ENCODE data around the gene FFAR3.

The FFAR3 gene

DNA sequence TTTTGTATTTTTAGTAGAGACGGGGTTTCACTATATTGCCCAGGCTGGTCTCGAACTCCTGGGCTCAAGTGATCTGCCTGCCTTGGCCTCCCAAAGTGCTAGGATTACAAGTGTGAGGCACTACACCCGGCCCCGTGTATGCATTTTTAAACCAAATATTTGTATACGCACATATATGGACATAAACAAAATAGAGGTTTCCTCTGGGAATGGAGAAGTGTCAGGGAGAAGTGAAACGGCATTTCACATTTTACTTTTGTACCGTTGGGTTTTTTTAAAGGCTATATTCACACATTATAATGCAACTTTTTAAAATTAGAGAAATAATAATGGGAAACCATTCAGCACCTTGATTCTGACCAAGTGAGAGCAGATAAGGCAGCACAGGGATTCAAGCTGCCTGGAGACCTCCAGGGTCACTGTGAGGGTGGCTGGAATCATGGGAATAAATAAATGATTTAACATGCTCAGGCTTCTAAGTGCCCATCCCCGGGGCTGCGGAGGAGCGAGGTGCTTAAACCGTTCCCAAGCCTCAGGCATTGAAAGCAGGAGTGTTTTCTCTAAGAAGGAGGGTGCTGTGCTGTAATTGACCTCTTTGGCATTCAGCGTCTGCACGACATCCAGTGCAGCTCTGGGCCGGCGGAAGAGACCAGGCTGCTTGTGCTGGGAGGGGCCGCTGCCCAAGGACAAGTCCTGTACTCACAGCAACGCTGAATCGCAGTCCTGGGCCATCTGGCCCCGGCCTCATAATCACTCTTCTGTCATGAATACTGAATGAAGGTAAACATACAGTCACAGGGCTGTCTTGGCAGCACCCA is 37.3 kb downstream of the FFAR3 start:
- Histone ChIP-seq H3K4me1 (ENCODE audit: control insufficient read depth in 2 of 2, insufficient read depth in 1 of 2, low read depth in 1 of 2, low read length in 2 of 2) (no peaks in the 10 kb centered on the region), H3K4me2 (ENCODE audit: insufficient read depth, low read length, poor library complexity, severe bottlenecking) (no peak overlapping the region), H2BK12ac (ENCODE audit: low read length) (no peak overlapping the region), H3K4ac (ENCODE audit: low read length) (no peak overlapping the region), H4K91ac (ENCODE audit: low read depth, low read length, poor library complexity) (no peak overlapping the region), H2BK120ac (ENCODE audit: low read depth, low read length) (no peak overlapping the region), H2AK5ac (ENCODE audit: low read depth, low read length) (no peak overlapping the region), H2BK5ac (ENCODE audit: low read length) (no peak overlapping the region), H3K18ac (ENCODE audit: low read length) (peak overlapping the region; percentile 48), H3K23ac (ENCODE audit: low read depth, low read length, poor library complexity) (no peak overlapping the region), H3K9me3 (replicated peaks in 1 of 2; ENCODE audit: control insufficient read depth in 2 of 2, insufficient read depth in 1 of 2, low read depth in 1 of 2, low read length in 2 of 2) (peaks cover 0 to 5% of the 10 kb centered on the region in 2 donors), H4K8ac (ENCODE audit: low read depth, low read length) (no peak overlapping the region), H3K36me3 (replicated peaks in 1 of 2; ENCODE audit: control insufficient read depth in 2 of 2, insufficient read depth in 2 of 2, low read length in 2 of 2) (no peaks in the 10 kb centered on the region), H3K27ac (replicated peaks; ENCODE audit: low read length) (no peak overlapping the region), H2BK15ac (ENCODE audit: low read length) (no peak overlapping the region), H3K9ac (ENCODE audit: low read depth, low read length, poor library complexity) (no peak overlapping the region), H3K79me1 (ENCODE audit: low read depth, low read length) (no peaks in the 10 kb centered on the region), H3K27me3 (ENCODE audit: control insufficient read depth in 3 of 3, insufficient read depth in 3 of 3, low read depth in 1 of 3, low read length in 3 of 3) (no peaks in the 10 kb centered on the region), H3K14ac (ENCODE audit: low read length) (peak overlapping the region; percentile 38), H2AFZ (ENCODE audit: low read length) (peak overlapping the region; percentile 64), H3K4me3 (ENCODE audit: low read length in 2 of 2) (no peak overlapping the region)
- no CpG with 5 or more reads among the region's 19 CpGs for WGBS, 2 donors (ENCODE audit: extremely low coverage in 2 of 2, insufficient read length in 2 of 2, insufficient replicate concordance in 1 of 2)
- no peak for DNase-seq (ENCODE audit: low spot score)

DNA sequence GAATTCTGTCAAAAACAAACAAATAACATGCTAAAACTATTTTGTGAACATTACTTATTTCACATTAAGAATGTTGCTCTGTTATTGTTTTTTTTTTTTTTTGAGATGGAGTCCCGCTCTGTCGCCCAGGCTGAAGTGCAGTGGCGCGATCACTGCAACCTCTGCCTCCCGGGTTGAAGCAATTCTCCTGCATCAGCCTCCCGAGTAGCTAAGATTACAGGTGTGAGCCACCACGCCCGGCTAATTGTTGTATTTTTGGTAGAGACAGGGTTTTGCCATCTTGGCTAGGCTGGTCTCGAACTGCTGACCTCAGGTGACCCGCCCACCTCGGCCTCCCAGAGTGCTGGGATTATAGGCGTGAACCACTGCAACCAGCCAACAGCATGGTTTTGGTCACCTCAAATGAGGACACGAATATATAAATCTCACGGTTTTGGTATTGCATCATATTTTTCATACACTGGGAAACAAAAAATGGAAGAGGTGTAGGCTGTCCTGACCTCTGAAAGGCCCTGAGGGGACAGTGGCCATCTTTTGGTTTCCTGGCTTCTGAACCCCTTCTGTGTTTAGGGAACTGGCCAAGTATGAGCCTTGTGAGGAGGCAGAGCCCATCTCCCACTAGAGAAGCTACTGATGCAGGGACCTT is 38.1 kb downstream of the FFAR3 start:
- Histone ChIP-seq H2AFZ (ENCODE audit: low read length) (no peak overlapping the region), H2BK120ac (ENCODE audit: low read depth, low read length) (no peak overlapping the region), H2BK5ac (ENCODE audit: low read length) (no peak overlapping the region), H3K9me3 (replicated peaks in 1 of 2; ENCODE audit: control insufficient read depth in 2 of 2, insufficient read depth in 1 of 2, low read depth in 1 of 2, low read length in 2 of 2) (peaks cover 0 to 5% of the 10 kb centered on the region in 2 donors), H3K4me3 (ENCODE audit: low read length in 2 of 2) (no peak overlapping the region), H3K23ac (ENCODE audit: low read depth, low read length, poor library complexity) (no peak overlapping the region), H3K9ac (ENCODE audit: low read depth, low read length, poor library complexity) (no peak overlapping the region), H4K8ac (ENCODE audit: low read depth, low read length) (no peak overlapping the region), H2AK5ac (ENCODE audit: low read depth, low read length) (no peak overlapping the region), H4K91ac (ENCODE audit: low read depth, low read length, poor library complexity) (no peak overlapping the region), H2BK15ac (ENCODE audit: low read length) (no peak overlapping the region), H3K4me1 (ENCODE audit: control insufficient read depth in 2 of 2, insufficient read depth in 1 of 2, low read depth in 1 of 2, low read length in 2 of 2) (no peaks in the 10 kb centered on the region), H3K4me2 (ENCODE audit: insufficient read depth, low read length, poor library complexity, severe bottlenecking) (no peak overlapping the region), H3K79me1 (ENCODE audit: low read depth, low read length) (no peaks in the 10 kb centered on the region), H3K27me3 (ENCODE audit: control insufficient read depth in 3 of 3, insufficient read depth in 3 of 3, low read depth in 1 of 3, low read length in 3 of 3) (no peaks in the 10 kb centered on the region), H2BK12ac (ENCODE audit: low read length) (no peak overlapping the region), H3K36me3 (replicated peaks in 1 of 2; ENCODE audit: control insufficient read depth in 2 of 2, insufficient read depth in 2 of 2, low read length in 2 of 2) (no peaks in the 10 kb centered on the region), H3K18ac (ENCODE audit: low read length) (no peak overlapping the region), H3K4ac (ENCODE audit: low read length) (no peak overlapping the region), H3K27ac (replicated peaks; ENCODE audit: low read length) (no peak overlapping the region), H3K14ac (ENCODE audit: low read length) (no peak overlapping the region)
- DNase-seq (ENCODE audit: low spot score) = no peak
- WGBS, 2 donors (ENCODE audit: extremely low coverage in 2 of 2, insufficient read length in 2 of 2, insufficient replicate concordance in 1 of 2) = no CpG with 5 or more reads among the region's 14 CpGs

DNA sequence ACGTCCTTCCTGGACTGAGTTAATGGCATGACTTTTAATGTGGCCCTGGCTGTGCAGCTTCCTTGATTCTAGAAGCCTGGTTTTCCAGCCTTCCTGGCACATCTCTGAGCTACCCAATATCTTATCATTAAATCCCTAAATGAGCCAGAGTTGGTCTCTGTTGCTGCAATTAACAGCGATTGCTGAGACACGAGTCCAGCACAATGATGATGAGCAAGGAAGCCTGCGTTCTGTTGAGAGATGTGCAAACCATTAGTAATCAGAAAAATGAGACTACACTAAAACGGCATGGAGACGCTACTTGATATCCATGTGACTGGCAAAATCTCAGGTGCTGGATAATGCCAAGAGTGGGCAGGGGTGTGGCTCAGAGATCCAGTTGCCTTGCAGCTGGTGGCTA is 38.8 kb downstream of the FFAR3 start:
- peaks cover 0 to 5% of the 10 kb centered on the region in 2 donors for H3K9me3 ChIP-seq (replicated peaks in 1 of 2; ENCODE audit: control insufficient read depth in 2 of 2, insufficient read depth in 1 of 2, low read depth in 1 of 2, low read length in 2 of 2)
- H3K18ac ChIP-seq (ENCODE audit: low read length) = no peak overlapping the region
- WGBS, 2 donors (ENCODE audit: extremely low coverage in 2 of 2, insufficient read length in 2 of 2, insufficient replicate concordance in 1 of 2) = no CpG with 5 or more reads among the region's 6 CpGs

DNA sequence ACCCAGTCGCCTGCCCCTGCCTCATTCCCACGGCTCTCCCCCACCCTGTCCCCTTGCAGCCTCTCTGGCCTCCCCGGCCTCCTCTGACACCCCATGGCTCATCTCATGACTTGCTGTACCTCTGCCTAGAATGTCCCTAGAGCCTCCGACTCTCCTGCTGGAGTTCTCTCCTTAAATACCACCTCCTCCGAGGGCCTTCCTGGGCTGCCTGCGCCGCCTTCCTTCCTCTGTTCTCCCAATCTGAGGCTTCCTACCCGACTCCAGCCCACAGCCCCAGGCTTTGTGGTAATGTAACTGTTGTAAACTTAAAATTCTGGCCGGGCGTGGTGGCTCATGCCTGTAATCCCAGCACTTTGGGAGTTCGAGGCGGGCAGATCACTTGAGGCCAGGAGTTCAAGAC is 40.3 kb downstream of the FFAR3 start:
- DNase-seq (ENCODE audit: low spot score) = no peak
- H2BK12ac ChIP-seq (ENCODE audit: low read length) = peak overlapping the region; percentile 58
- H2BK5ac ChIP-seq (ENCODE audit: low read length) = no peak overlapping the region
- no peak overlapping the region for H2AK5ac ChIP-seq (ENCODE audit: low read depth, low read length)
- no peaks in the 10 kb centered on the region for H3K9me3 ChIP-seq (replicated peaks in 1 of 2; ENCODE audit: control insufficient read depth in 2 of 2, insufficient read depth in 1 of 2, low read depth in 1 of 2, low read length in 2 of 2)
- no peak overlapping the region for H3K27ac ChIP-seq (replicated peaks; ENCODE audit: low read length)
- H3K79me1 ChIP-seq (ENCODE audit: low read depth, low read length) = no peaks in the 10 kb centered on the region
- no CpG with 5 or more reads among the region's 12 CpGs for WGBS, 2 donors (ENCODE audit: extremely low coverage in 2 of 2, insufficient read length in 2 of 2, insufficient replicate concordance in 1 of 2)
- no peak overlapping the region for H3K4me2 ChIP-seq (ENCODE audit: insufficient read depth, low read length, poor library complexity, severe bottlenecking)
- no peak overlapping the region for H3K23ac ChIP-seq (ENCODE audit: low read depth, low read length, poor library complexity)
- no peak overlapping the region for H3K9ac ChIP-seq (ENCODE audit: low read depth, low read length, poor library complexity)
- no peaks in the 10 kb centered on the region for H3K36me3 ChIP-seq (replicated peaks in 1 of 2; ENCODE audit: control insufficient read depth in 2 of 2, insufficient read depth in 2 of 2, low read length in 2 of 2)
- no peak overlapping the region for H4K91ac ChIP-seq (ENCODE audit: low read depth, low read length, poor library complexity)
- no peak overlapping the region for H2BK15ac ChIP-seq (ENCODE audit: low read length)
- H3K18ac ChIP-seq (ENCODE audit: low read length) = no peak overlapping the region
- no peak overlapping the region for H3K14ac ChIP-seq (ENCODE audit: low read length)
- no peaks in the 10 kb centered on the region for H3K4me1 ChIP-seq (ENCODE audit: control insufficient read depth in 2 of 2, insufficient read depth in 1 of 2, low read depth in 1 of 2, low read length in 2 of 2)
- no peak overlapping the region for H2BK120ac ChIP-seq (ENCODE audit: low read depth, low read length)
- no peak overlapping the region for H4K8ac ChIP-seq (ENCODE audit: low read depth, low read length)
- no peak overlapping the region for H3K4me3 ChIP-seq (ENCODE audit: low read length in 2 of 2)
- H3K27me3 ChIP-seq (ENCODE audit: control insufficient read depth in 3 of 3, insufficient read depth in 3 of 3, low read depth in 1 of 3, low read length in 3 of 3) = no peaks in the 10 kb centered on the region
- no peak overlapping the region for H3K4ac ChIP-seq (ENCODE audit: low read length)
- no peak overlapping the region for H2AFZ ChIP-seq (ENCODE audit: low read length)

More for the DNA sequence above, 38.8 kb downstream of the FFAR3 start:
- no peak overlapping the region for H3K23ac ChIP-seq (ENCODE audit: low read depth, low read length, poor library complexity)
- no peak overlapping the region for H2AFZ ChIP-seq (ENCODE audit: low read length)
- no peak overlapping the region for H4K8ac ChIP-seq (ENCODE audit: low read depth, low read length)
- H3K27me3 ChIP-seq (ENCODE audit: control insufficient read depth in 3 of 3, insufficient read depth in 3 of 3, low read depth in 1 of 3, low read length in 3 of 3) = no peaks in the 10 kb centered on the region
- no peak overlapping the region for H2AK5ac ChIP-seq (ENCODE audit: low read depth, low read length)
- no peak overlapping the region for H2BK120ac ChIP-seq (ENCODE audit: low read depth, low read length)
- no peak overlapping the region for H2BK5ac ChIP-seq (ENCODE audit: low read length)
- no peak overlapping the region for H3K9ac ChIP-seq (ENCODE audit: low read depth, low read length, poor library complexity)
- H2BK15ac ChIP-seq (ENCODE audit: low read length) = no peak overlapping the region
- H2BK12ac ChIP-seq (ENCODE audit: low read length) = no peak overlapping the region
- no peak overlapping the region for H4K91ac ChIP-seq (ENCODE audit: low read depth, low read length, poor library complexity)
- H3K4me3 ChIP-seq (ENCODE audit: low read length in 2 of 2) = no peak overlapping the region
- no peaks in the 10 kb centered on the region for H3K36me3 ChIP-seq (replicated peaks in 1 of 2; ENCODE audit: control insufficient read depth in 2 of 2, insufficient read depth in 2 of 2, low read length in 2 of 2)
- no peak overlapping the region for H3K4ac ChIP-seq (ENCODE audit: low read length)
- H3K14ac ChIP-seq (ENCODE audit: low read length) = no peak overlapping the region
- DNase-seq (ENCODE audit: low spot score) = no peak
- no peaks in the 10 kb centered on the region for H3K79me1 ChIP-seq (ENCODE audit: low read depth, low read length)
- no peak overlapping the region for H3K27ac ChIP-seq (replicated peaks; ENCODE audit: low read length)
- no peak overlapping the region for H3K4me2 ChIP-seq (ENCODE audit: insufficient read depth, low read length, poor library complexity, severe bottlenecking)
- H3K4me1 ChIP-seq (ENCODE audit: control insufficient read depth in 2 of 2, insufficient read depth in 1 of 2, low read depth in 1 of 2, low read length in 2 of 2) = no peaks in the 10 kb centered on the region

All from neuronal stem cell (in vitro differentiated cells).